Activated CD4-positive, alpha-beta T cell treated with anti-CD3 and anti-CD28 coated beads, Interleukin-2, Interleukin-4, amounts not matched to agents 100 ng/mL and 50 ng/mL, durations not matched to agents 16 hours and 8 hours (primary cell): ENCODE measurements around the gene GPR68.

ENCODE experiments used
- DNase-seq: peaks from one replicate; pipeline ENCODE4 v3.0.0-alpha.2; 2020; ENCODE audit warnings: low spot score

The GPR68 gene, protein sequence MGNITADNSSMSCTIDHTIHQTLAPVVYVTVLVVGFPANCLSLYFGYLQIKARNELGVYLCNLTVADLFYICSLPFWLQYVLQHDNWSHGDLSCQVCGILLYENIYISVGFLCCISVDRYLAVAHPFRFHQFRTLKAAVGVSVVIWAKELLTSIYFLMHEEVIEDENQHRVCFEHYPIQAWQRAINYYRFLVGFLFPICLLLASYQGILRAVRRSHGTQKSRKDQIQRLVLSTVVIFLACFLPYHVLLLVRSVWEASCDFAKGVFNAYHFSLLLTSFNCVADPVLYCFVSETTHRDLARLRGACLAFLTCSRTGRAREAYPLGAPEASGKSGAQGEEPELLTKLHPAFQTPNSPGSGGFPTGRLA

DNA sequence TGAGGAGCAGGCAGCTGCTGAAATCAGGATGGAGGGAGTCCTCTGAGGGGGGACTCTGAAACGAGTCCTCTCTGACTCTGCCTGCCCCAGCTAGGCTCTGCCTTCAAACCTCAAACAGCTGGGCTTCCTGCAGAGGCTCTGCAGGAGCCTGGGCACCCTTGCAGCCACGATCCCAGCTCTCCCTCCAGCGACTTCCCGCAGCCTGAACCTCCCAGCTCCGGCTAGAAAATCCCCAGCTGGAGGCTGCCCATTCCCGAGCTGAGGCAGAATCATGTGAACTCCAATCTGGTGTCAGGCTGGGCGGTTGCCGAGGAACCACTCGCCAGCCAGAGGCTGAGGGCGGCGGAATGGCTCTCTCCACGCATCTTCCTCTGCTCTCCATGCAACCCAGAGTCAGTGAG, at the start of gene GPR68:
GPR68 (minus strand) TSS at position 204 of the 401 bp plus-strand sequence. CDS start 9,654 bp downstream, outside the sequence.
- DNase-seq = no peak

DNA sequence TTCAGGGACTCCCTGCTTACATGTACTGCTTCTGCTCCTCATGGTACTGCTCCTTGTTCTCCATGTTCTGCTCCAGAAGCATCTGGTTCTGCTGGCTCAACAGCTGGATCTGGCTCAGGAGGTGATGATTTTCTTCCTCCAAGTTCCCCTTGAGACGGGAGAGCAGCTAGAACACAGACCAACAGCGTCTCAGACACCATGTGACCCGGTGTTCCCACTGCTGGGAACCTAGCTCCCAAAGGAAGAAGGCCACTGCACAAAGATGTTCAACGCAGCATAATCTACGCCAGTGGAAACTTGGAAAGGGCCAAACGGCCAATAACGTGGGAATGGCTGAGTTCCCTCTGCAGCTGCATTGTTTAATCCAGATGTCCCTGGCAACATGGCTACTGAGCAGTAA, 49.6 kb upstream of the GPR68 start:
- DNase-seq = no peak

DNA sequence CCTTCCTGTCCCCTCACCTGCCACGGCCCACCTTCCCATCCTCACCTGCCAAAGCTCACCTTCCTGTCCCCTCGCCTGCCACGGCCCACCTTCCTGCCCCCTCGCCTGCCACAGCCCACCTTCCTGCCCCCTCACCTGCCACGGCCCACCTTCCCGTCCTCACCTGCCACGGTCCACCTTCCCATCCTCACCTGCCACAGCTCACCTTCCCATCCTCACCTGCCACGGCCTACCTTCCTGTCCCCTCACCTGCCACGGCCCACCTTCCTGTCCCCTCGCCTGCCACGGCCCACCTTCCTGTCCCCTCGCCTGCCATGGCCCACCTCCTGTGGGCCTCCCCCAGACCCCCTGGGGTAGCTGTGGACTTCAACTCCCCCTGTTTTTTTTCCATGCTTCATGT, 48.8 kb upstream of the GPR68 start:
- DNase-seq = no peak

DNA sequence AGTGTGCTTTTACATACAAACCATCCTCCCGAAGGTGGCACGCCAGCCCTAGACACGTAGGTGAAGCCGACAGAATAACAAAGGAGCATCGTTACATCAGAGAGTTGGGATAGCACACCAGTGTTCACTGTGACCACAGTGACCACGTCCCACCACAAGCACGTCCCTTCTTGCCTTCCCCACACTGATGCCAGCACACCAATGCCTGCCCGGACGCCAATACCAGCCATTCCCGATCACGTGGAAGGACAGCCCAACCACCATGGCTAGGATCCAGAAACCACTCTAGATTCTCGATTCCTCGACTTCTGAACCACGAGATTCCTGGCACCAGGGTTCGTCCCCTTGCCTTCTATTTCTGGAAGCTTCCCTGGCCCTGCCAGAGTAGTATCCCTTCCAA, 48.0 kb upstream of the GPR68 start:
- DNase-seq = no peak

DNA sequence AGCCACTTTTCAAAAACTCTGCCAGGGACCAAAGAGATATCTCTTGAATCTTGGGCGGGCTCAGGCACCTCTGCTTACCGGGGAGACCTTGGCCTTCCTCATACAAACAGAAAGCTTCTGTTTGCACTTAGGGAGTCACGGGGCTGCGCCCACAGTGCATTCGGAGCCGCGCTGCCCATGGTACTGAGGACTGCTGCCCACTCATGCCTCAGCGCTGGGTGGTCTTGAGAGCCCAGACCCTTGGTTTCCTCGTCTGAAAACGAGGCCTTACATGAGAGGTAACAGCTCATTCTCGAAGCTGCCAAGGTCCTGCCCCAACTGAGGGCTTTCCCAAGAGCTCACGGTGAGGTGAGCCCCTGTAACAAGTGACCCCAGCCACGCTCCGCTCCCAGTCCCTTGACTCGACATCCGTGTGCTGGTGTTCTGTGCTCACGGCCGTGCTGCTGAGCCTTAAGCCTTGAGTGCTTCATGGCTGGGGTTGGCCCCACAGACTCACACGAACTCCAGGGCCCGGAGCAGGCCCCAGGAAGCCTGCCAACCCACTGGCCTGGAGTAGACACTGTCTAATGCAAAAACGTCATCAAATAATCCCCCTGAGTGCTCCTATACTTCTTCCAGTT, 47.4 kb upstream of the GPR68 start:
- no peak for DNase-seq

DNA sequence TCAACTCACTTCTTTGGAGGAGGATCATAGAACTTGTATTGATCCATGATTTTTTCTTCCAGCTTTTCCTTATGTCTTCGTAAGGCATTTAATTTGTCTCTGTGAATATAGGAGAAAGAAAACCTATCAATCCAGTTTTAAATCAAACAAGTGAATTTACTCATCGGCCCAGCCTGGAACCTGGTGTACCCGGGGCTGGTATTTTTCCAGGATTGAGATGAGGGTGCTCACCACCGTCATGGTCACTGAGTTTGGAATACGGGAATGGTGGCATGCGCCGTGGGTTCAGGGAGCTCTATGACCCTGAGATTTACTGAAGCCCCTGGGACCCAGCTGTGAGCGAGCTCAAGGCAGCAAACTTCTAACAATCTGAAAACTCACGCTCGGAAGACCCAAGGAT, 46.5 kb upstream of the GPR68 start:
- no peak for DNase-seq

DNA sequence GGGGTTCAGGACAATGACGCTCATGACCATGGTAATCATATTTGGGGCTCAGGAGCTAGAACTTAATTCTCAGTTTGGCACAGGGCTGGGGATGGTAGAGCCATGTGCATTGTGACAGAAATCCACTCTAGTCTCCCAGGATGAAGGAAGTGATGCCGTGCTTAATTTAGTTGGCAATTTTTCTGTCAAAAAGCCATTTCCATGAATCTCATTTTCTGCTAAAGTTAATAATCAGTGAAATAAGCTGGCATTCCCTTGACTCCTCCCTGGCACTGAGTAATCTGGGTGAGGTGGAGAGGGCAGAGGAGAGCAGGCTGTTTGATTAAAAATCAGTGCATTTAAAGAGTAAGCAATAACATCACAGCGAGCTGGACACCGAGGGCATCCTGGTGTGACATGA, 45.0 kb upstream of the GPR68 start:
- no peak for DNase-seq

DNA sequence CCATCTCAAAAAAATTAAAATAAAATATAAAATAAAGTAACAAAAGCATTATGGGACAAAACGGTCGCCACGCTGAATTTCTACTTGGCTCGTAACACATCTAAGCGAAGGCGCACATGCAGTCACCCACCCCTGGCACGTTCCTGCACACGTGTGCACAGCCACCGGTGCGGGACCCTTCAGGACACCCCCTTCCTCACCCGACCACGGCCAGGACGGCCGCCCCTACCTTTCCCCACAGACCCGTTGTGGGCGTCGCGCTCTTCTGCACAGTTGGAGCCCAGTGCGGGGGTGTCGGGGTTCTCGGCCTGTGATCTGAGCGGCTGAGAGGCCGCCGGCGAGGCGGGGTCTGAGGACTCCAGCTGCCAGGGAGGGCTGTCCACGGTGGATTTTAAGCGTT, 44.4 kb upstream of the GPR68 start:
- no peak for DNase-seq

DNA sequence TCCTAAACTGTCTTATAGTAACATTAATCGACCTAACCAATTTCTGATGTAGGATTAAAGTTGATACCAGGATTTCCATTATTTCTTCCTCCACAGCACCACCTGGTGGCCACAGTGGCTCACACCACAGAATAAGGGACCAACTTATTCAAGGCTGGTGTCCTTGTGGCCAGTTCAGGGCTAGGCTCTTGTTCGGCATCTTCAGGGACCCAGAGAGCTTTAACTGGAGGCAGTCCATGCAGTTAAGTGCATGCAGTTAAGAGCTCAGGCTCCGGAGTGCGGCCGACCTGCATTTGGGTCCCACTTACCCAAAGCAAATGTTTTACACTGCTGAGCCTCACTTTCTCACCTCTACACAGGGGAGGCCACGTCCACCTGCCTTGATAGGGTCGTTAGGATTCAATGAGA, 42.0 kb upstream of the GPR68 start:
- peak; percentile 80 for DNase-seq

DNA sequence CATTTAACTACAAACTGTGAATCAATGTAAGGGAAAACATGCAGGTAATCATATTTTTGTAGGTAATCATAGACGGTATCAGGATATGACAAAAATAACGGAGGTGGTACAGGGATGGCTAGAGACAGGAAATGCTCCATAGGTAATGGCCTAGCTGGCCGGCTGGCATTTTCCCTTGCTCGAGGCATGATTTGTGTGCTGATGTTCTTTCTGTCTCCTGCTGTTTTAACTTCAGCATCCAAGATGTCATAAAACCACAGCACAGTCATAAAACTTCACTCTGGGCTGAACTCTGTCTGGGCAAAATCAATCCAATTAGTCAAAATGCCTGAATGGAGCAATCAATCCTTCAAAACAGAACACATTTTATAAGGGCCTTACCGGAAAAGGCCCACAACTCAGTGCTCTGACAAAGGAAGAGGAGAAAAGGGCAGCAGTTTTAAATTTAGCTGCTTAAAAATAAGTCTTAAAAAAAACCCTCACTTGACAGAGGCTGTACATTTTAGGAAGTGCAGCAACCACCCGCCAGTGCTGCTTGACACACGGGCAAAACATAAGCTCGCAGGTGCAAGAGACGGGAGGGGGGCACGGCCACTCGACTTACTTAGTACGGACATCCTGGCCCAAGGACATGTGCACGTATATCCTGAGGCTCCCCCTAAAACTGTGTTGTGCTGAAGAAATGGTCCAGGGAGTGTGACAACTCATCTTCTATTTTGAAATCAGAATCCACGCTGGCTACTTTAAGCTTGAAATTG, 40.5 kb upstream of the GPR68 start:
- DNase-seq = no peak

DNA sequence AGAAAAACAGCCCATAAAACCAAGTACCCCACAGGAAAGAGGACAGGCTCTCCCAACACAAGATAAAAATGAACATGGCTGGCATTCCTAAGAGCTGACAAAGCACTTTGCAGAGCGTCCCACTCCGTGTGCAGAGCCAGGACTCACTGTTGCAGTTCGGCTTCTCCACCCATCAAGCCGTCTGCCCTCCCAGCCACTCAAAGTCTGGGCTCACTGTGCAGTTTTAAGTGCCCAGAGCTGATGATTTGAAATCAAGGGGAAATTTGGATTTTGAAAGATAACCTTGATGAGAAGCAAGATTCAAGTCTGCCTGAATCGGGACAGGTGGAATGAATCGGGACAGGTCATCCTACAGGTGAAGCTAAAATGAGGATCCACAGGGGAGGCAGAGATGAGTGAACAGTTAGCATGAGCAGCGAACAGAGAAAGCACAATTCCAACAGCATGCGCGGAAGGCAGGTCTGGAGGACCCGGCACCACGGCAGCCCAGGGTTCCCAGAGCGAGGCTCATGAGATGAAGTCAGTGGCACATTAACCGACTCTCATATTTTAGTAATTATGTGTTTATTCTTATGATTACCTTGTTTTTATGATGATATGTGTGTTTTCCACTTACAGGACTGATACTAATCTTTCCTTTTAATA, 39.8 kb upstream of the GPR68 start:
- DNase-seq = no peak

DNA sequence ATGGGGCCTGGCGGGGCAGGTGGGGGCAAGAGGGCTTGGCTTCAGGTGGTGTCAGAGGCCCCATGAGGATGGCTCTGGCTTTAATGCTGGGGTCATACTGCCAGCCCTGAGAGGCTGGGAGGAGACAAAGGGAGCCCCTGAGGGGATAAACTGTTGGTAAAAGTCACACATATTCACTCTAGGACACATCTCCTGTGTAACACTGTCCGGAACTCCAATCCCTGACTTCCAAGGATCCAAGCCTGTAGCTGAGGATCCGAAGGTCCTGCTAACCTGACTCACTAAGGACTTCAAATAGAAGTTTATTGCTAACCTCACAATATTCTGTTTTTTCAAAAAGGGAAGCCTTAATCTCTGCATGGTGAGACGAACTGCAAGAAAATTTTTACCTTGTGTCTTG, 39.2 kb upstream of the GPR68 start:
- DNase-seq = no peak

DNA sequence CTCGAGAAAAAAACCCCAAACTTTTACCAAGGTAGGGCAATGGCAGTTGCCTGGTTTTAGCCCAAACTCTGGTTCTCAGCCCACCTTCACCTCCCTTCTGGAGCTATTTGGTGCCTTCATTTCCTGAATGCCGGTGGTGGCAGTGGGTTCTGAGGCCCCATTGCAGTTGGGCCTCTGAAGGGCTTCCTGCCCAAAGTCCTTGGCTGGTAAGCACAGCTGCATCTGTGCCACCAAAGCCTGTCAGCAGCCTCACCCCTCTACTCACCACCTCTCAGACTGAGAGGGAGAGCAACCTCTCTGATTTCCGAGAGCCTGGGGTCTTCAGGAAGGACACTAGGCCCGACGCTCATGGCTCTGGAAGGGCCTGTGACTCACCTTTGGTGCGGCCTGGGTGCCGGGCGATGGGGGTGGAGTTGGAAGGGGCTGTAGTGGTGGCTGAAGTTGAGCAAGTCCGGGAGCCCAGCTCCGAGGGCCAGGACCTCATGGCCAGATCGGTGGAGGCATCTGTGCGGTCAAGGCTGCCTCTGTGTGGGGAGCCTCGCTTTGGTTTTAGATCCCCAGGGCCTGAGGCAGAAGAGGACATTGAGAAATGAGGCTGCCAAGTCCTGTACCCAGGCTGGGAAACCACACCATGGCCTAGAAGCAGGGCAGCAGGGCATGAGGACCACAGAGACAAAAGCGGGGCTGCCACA, 38.6 kb upstream of the GPR68 start:
- no peak for DNase-seq

DNA sequence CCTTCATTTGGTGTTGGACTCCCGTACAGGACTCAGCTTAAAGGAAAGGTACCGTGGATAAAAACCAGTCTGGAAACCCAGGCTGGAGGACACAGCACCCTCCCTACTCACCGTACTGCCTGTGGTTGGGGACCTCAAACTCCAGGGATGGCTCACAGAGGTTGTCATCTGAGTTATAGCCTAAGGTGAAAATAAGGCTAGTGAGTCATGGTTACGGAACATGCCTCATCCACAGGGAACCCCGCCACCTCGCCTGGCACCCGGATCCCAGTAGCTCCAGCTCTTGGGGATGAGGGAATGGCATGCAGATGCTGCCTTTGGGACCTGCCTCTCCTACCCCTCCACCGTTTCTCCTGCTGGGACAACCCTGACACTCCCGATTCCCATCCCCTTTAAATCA, 36.8 kb upstream of the GPR68 start:
- DNase-seq = no peak

DNA sequence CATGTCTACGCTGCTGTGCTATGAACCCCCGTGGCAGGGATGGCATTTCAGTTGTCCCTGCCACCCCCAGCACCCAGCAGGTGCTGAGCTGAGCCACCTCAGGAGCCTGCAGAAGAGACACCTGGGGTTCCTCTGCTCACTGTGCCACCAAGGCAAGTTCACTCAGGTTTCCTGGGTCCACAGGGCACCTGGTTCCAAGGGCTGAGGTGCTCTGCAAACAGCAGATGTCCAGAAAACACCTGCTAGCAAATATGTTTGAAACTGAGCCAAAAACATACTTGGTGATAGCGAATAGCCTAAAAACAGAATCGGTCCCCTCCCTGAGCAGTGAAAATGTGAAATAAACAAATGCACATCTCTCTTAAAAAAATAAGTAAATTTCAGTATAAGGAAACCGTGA, 35.6 kb upstream of the GPR68 start:
- no peak for DNase-seq

DNA sequence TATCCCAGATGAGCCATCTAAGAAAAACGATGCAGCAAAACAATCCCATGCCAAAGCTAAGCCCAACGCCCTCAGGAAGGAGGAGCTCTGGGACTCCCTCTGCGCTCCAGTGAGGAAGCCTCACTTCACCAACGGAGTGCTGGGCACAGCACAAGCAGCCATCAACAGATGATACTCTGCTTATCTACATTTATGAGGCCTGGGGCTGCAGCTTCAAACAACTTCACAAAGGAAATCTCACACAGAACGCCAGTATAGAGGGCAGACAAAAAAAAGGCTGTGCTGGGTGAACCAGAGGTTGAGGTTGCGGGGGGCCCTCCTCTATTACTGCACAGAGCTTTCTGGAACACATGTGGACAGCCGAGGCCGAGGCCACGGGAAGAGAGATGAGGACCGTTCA, 34.9 kb upstream of the GPR68 start:
- no peak for DNase-seq

DNA sequence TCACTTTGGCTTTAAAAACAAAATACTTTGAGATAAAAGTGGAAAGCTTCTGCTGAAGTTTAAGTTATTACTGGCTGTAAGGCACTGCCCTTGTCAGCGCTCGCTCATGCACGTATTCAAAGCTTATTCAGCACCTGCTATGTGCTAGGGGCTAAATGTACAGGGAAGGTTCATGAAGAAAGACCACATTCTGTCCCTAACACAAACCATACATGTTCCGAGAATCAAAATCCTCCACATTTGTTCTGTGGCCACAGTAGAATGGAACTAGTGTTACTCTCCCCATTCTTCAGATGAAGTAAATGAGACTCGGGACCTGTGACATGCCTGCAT, 33.8 kb upstream of the GPR68 start:
- no peak for DNase-seq

DNA sequence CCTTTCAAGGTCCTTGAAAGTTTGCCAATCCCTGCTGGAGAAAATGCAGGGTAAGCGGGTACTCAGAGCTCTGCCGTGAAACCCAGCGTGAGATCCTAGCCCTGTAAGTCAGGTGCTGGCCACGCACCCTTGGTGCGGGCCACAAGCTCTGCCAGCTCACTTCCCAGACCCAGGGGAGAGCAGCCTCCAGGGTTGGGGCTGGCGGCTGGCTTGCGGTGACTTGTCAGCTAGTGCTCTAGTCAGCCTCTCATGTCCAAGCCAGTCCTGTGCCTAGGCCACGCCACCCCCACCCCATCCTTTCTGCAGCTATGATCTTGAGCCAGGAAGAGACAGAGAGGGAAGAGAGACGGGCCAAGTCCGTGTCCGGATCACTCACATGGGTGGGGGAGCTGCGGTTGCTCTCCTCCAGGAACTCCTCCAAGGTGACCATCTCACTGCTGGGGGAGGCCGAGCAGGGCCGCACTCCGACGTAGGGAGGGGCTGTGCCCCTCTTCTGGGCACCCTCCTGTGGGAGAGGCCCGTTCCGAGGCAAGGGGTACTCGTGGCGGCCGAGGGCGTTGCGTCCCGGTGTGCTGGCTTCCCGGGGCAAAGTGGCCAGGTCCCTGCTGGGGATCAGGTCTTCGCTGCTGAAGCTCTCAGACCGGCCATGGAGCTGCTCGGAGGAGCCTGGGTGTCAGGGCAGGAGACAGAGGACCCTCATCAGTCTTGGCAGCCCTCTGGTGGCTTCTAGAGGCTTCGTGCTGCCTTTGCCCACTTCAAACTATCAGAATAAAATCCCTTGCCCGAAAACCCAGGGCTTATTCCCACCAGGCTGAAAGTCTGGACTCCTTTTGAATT, 33.3 kb upstream of the GPR68 start:
- no peak for DNase-seq

DNA sequence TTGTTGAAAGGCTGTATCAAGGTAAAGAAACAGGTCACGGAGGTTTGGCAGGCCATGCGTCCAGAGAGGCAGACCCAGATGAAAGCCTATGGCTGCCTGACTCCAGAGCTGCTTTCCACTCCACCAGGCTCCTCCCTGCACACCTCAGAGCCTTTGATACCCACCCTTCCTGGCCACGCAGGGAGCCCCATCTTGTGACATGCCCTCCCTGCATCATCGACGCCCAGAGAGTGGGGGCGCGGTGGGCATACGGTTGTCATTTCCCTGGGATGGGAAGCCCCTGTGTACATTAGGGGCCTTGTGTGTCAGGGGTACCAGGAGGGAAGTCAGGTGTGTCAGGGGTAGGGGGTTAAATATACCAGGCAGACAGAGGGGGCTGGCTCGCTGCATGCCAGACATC, 30.3 kb upstream of the GPR68 start:
- no peak for DNase-seq

DNA sequence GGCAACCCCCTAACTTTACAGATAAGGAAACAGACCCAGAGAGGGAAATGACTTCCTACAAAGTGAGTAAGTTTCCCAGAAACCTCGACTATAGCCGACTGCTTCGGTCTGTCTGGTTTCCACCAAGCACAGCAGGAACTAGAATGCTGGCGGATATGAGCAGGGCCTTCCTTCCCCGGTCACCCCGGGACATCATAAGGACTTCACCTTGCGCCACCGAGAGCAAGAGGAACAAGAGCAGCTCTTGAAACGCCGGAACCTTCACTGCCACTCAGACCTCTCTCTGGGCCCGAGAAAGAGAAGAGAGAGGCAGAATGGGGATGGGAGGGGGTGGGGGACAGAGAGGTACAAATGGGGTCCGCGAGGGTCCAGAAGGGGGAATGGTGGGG, 29.4 kb upstream of the GPR68 start:
- DNase-seq = no peak

DNA sequence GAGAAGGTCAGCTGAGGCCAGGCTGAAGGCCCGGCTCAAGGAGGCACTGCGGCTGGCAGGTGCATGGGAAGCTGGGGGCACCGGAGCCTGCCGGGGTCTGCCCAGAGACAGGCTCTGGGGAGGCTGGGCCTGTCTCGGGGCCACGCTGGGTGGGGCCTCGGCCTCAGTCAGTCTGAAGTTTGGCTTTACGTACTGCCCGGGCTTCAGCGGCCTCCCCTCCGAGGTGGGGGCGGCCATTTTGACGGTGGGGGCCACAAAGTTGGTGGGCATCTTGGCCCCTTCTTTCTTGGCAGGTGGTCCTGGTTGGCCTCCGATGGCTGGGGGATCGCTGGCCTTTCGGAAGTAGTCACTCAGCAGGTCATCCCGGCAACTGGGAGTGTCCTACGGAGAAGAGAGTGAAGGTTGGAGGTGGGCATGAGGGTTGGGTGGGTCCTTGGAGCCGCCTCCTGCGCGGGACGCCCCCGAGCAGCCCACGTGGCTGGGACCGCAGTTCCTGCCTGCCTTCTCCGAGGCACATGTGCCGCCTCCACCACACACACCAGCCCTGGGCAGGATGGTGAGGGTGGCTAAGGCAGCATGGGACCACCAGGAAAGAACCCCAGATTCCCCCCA, 28.9 kb upstream of the GPR68 start:
- DNase-seq = no peak
